HEK293T (cell line): Measurements from ENCODE around the gene SEC22C.

Source experiments
- ARNT ChIP-seq: fragments of 450-650 bp; IDR thresholded peaks from 2 replicates; pipeline ENCODE4 v1.6.1; 2017; ENCODE audit warnings: mild to moderate bottlenecking
- BHLHE40 ChIP-seq: fragments of 450-650 bp; IDR thresholded peaks from 2 replicates; pipeline ENCODE4 v1.6.1; 2016; ENCODE audit warnings: mild to moderate bottlenecking, moderate library complexity, borderline replicate concordance
- ELF4 ChIP-seq: fragments of 450-650 bp; IDR thresholded peaks from 2 replicates; pipeline ENCODE4 v1.6.1; 2017; ENCODE audit warnings: antibody characterized with exemption
- FOXK2 ChIP-seq: fragments of 450-650 bp; IDR thresholded peaks from 2 replicates; pipeline ENCODE4 v1.6.1; 2016; ENCODE audit warnings: mild to moderate bottlenecking
- NFRKB ChIP-seq: fragments of 450-650 bp; IDR thresholded peaks from 2 replicates; pipeline ENCODE4 v1.6.1; 2016; ENCODE audit warnings: mild to moderate bottlenecking, moderate library complexity
- SUZ12 ChIP-seq: fragments of 450-650 bp; IDR thresholded peaks from 2 replicates; pipeline ENCODE4 v1.6.1; 2016; ENCODE audit warnings: mild to moderate bottlenecking
- TARDBP ChIP-seq: fragments of 450-650 bp; IDR thresholded peaks from 2 replicates; pipeline ENCODE4 v1.6.1; 2016
- TF ChIP-seq, protein P1 (sequence below): fragments of 450-650 bp; IDR thresholded peaks from 2 replicates; pipeline ENCODE4 v1.6.1; 2016

DNA sequence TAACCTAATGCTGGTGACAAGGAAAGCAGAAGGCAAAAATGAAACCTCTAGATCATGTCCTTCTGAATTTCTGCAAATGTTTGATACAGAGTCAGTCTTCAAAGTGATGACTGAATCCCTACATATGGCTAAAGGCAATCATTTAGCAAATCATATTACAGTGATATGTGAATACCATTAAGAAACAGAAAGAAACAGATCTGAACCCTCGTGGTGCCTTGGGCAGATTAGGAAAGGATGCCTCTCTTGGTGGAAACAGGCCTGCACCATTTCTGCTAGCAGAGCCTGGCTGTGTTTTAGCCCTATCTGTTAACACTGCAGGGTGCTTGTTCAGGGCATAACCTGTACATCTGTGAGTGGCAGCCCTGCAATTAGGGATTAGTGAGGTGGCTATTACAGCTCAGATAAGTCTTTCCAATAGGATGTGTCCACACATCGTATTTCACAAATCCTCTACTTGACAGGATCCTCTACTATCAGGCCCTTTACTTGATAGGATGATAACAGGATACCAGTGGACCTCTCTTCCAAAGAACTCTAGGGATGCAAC, 12.1 kb downstream of the SEC22C start:
- TF ChIP-seq TARDBP (no peak), ELF4 (no peak), ARNT (no peak), FOXK2 (no peak), NFRKB (no peak), BHLHE40 (no peak), SUZ12 (no peak)
- TF ChIP-seq, protein P1, sequence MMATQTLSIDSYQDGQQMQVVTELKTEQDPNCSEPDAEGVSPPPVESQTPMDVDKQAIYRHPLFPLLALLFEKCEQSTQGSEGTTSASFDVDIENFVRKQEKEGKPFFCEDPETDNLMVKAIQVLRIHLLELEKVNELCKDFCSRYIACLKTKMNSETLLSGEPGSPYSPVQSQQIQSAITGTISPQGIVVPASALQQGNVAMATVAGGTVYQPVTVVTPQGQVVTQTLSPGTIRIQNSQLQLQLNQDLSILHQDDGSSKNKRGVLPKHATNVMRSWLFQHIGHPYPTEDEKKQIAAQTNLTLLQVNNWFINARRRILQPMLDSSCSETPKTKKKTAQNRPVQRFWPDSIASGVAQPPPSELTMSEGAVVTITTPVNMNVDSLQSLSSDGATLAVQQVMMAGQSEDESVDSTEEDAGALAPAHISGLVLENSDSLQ, result peak; percentile 31; the same call in 1 of the 2 replicates
